GM18511 (cell line): ENCODE data around the gene MRPS6.

Experiments
- ATAC-seq: cut with Tn5 transposase; IDR thresholded peaks from one replicate; pipeline ENCODE4 v1.9.1; 2021; ENCODE audit warnings: mild to moderate bottlenecking, moderate library complexity; ENCODE audit not compliant: unreplicated experiment

The MRPS6 gene

GRCh38 chr21:34177919-34178567, 104.7 kb downstream of the MRPS6 start:
- no peak for ATAC-seq

DNA sequence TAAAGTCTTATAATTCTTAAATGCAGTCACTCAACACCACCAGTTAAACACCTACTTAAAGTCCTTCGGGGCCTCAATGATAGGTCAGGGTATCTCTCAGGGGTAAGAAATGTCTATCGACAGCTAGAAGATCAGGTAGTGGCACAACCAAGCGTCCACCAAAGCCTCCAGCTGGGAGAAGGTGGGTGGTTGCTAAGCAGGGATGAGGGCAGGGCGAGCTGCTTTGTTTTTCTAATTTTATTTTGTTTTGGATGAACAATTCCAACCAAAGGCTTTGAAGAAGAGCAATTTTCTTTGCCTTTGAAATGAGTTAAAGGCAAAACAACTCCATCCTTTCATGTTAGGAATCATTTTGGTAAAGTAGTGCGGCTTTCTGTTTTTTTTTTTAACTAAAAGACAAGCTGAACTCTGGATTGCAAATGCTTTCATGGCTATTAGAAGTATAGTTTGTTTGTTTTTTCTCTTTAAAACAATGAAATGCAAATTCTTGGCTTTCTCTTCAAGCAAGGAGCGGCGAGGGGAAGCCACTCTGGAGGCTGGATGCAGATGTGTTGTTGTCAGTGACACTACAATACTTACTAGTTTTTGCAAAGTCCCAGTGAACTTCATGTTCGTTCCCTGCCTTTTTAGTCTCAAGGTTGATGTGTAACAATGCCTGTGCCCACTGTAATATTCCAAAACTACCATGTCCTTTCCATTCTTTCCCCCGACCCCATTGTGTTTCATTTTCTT, 106.0 kb downstream of the MRPS6 start:
- ATAC-seq: no peak

- no peak for ATAC-seq
Measured at GRCh38 chr21:34180407-34180806, 107.0 kb downstream of the MRPS6 start.

GRCh38 chr21:34180826-34181359, 107.5 kb downstream of the MRPS6 start:
- ATAC-seq: no peak

GRCh38 chr21:34181431-34182039, 108.2 kb downstream of the MRPS6 start:
- no peak for ATAC-seq

DNA sequence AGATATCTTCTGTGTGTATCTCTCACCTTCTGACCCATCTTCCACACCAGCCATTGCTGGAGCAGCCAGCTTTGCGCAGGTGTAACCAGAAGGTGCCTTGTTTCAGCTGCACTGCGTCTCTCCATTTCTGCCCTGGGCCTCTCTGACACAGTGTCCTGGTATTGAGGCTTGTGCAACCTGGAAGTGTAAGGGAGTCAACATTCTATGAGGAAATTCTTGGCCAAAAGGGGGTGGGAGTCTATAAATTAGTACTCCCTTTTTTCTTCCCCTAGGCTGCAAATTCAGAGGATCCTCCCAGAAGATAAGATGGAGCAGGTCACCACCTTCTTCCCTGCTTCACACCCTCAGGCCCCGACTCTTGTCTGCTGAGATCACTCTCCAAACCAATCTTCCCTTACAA, 109.1 kb downstream of the MRPS6 start:
- ATAC-seq: no peak

DNA sequence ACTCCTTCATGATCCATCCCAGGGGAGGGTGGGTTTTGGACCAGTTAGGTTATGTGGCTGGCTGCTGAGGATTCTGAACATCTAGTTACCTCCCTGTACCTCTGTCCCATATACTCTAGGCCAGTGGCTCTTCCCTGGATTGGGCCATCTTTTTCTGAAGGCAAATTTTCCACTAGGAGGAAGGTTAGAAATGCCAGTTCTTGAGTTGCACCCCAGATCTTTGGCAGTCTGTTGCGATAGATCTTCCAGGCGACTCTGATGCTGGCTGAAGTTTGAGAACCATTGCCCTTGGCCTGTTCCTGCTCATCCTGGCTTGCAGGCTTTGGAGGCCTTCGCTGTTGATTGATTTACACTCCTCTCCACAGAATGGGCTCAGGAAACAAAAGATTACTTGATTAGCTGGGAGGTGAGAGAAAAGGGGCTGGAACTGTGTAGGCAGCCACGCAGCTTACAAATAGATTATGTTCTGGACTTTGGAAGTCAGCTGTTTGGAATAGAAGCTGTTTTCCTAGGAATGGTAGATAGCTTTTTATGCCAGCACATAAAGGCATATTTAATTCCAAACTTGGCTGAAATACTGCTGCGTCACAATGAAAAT, 110.1 kb downstream of the MRPS6 start:
- ATAC-seq: no peak

- no peak for ATAC-seq
Measured at GRCh38 chr21:34184232-34184631, 110.9 kb downstream of the MRPS6 start.

- no peak for ATAC-seq
Measured at GRCh38 chr21:34185026-34185750, 111.8 kb downstream of the MRPS6 start.

GRCh38 chr21:34186109-34186719, 112.8 kb downstream of the MRPS6 start:
- no peak for ATAC-seq

GRCh38 chr21:34187935-34188334, 114.6 kb downstream of the MRPS6 start:
- ATAC-seq: no peak

GRCh38 chr21:34189506-34189905, 116.1 kb downstream of the MRPS6 start:
- ATAC-seq: no peak

GRCh38 chr21:34190576-34191321, 117.4 kb downstream of the MRPS6 start:
- ATAC-seq: no peak

- ATAC-seq: no peak
Measured at GRCh38 chr21:34191876-34192275, 118.5 kb downstream of the MRPS6 start.
